AG09319 (cell line): Measurements from ENCODE around the gene PFKFB3.

Source experiments
- DNase-seq: peaks from one replicate; pipeline ENCODE4 v3.0.0-alpha.2; 2010; ENCODE audit warnings: low read depth; ENCODE audit errors: extremely low read depth
- TF ChIP-seq, protein P1 (sequence below): IDR thresholded peaks from 2 replicates; pipeline ENCODE4 v1.5.1; 2011; ENCODE audit warnings: low read depth, mild to moderate bottlenecking, inconsistent platforms, low read length, moderate library complexity

Gene PFKFB3

DNA sequence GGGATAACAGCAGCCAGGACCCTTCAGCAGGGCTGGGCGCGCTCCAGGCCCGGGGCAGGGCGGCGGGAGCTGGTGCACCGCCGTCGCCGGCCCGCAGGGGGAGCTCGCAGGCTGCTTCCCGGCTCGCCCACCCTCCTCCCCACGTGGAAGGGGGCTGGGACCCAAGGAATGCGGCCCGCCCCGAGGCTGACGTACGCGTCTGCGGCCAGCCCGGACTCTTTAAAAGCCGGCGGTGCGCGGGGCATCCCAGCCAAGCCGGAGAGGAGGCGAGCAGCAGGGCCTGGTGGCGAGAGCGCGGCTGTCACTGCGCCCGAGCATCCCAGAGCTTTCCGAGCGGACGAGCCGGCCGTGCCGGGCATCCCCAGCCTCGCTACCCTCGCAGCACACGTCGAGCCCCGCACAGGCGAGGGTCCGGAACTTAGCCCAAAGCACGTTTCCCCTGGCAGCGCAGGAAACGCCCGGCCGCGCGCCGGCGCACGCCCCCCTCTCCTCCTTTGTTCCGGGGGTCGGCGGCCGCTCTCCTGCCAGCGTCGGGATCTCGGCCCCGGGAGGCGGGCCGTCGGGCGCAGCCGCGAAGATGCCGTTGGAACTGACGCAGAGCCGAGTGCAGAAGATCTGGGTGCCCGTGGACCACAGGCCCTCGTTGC is at the start of gene PFKFB3:
TSS of gene PFKFB3 (plus strand) at position 249 of the 647 bp plus-strand sequence. CDS start at position 578, 329 bp downstream.
- DNase-seq = peak; percentile 91
- TF ChIP-seq, protein P1, sequence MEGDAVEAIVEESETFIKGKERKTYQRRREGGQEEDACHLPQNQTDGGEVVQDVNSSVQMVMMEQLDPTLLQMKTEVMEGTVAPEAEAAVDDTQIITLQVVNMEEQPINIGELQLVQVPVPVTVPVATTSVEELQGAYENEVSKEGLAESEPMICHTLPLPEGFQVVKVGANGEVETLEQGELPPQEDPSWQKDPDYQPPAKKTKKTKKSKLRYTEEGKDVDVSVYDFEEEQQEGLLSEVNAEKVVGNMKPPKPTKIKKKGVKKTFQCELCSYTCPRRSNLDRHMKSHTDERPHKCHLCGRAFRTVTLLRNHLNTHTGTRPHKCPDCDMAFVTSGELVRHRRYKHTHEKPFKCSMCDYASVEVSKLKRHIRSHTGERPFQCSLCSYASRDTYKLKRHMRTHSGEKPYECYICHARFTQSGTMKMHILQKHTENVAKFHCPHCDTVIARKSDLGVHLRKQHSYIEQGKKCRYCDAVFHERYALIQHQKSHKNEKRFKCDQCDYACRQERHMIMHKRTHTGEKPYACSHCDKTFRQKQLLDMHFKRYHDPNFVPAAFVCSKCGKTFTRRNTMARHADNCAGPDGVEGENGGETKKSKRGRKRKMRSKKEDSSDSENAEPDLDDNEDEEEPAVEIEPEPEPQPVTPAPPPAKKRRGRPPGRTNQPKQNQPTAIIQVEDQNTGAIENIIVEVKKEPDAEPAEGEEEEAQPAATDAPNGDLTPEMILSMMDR = peak; percentile 59

DNA sequence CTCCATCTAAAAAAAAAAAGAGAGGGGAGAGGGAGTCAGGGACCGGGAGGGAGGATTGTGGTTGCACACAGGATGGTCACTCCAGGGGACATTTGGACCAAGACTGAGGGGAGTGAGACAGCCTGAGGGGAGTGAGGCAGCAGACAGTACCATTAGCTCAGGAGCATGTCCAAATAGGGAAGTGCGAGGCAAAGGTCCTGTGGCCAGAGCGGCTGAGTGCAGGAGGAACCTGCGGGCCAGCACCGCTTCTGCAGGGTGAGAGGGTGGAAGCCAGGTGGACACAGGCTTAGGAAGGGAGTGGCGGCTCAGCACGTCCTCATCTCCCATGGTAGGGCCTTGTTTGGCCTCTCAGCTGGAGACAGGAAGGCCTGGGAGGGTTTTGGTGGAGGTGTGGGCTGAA is 48.9 kb upstream of the PFKFB3 start:
- TF ChIP-seq, protein P1 = no peak
- DNase-seq = no peak

DNA sequence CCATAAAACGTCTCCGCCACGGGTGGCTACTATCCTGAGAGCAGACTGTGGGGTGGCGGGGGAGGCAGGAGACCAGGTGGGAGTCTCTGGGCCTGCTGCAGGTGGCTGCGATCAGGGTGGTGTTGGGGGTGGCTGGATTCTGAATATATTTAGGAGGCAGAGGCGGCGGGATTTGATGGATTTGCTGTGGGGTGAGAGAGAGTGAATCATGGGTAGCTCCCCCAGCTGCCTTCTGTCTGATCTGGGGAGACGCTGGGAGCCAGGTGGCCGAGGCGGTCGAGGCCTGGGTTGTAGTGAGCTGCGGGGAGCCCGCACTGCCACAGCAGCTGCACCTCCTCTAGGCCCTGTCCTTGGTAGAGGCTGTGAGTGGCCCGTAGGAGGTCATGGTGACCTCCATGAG is 48.2 kb upstream of the PFKFB3 start:
- TF ChIP-seq, protein P1 = no peak
- DNase-seq = no peak

- TF ChIP-seq, protein P1 = no peak
- DNase-seq = no peak
These were observed 44.5 kb upstream of the PFKFB3 start for GRCh38 chr10:6158276-6158675.

- TF ChIP-seq, protein P1 = no peak
- DNase-seq = no peak
These were observed 40.8 kb upstream of the PFKFB3 start for GRCh38 chr10:6161921-6162320.

DNA sequence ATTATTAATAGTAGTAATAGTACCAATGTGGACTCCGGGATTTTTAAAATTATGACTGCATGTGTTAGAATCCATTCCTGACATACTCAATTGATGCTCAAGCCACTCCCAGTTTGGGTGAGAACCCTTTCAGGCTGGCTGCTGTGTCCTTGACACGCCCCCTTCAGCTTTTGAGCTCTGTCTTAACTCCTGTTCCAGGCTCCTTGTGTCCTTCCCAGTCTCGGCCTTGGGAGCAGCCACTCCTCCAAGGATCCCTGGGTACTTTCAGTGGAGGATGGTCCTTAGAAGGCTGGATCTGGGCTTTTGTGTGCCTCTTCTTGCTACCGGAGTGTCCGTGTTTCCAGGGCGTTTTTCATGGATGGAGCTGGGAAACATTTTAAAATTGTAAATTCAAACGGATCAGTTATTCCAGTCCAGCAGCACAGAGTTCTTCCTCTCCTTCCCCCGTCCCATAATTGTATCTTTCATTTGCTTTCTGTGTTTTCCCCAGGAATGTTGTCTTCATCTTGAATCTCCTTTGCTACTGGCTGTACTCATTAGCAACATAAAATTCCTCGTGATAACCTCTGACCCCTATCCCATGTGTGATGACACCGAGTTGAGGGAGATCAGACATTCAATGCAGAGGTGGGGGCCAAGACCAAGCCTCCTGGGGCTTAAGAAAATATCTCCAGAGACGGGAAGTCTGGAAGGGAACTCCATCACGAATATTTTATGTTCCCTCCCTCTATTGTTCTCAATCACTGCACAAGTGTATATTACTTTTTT is 40.0 kb upstream of the PFKFB3 start:
- DNase-seq = no peak
- TF ChIP-seq, protein P1 = no peak
